ENCODE measurements around the gene PRDM16. TPM values are rescaled to one million over a fixed set of nuclear protein-coding genes. Genes with fewer than 3 reads are reported as not detected.
A peak's percentile ranks its signal among the peaks of the same experiment; 100 is the strongest.

The PRDM16 gene
- total and polyA plus RNA-seq, 2 experiments from 2014 or later: 0.14 to 0.16 TPM

- peaks cover 6% of the 10 kb centered on the region for H3K9me3 Mint-ChIP-seq
- Histone ChIP-seq H3K27me3 (ENCODE audit: insufficient read depth) (no peaks in the 10 kb centered on the region), H3K4me3 (no peak overlapping the region), H2AFZ (no peak overlapping the region), H3K4me1 (ENCODE audit: insufficient read depth) (peaks cover 9% of the 10 kb centered on the region), H3K36me3 (ENCODE audit: insufficient read depth) (no peaks in the 10 kb centered on the region), H3K4me2 (no peak overlapping the region), H3K9me2 (ENCODE audit: insufficient read depth) (no peaks in the 10 kb centered on the region), H3K79me2 (replicated peaks; ENCODE audit: insufficient read depth) (no peaks in the 10 kb centered on the region), H4K20me1 (replicated peaks; ENCODE audit: insufficient read depth) (no peaks in the 10 kb centered on the region), H3K27ac (ENCODE audit: low read depth) (no peak overlapping the region), H3F3A (replicated peaks; ENCODE audit: low read depth) (no peaks in the 10 kb centered on the region)
- no peak overlapping the region for H3K27ac Mint-ChIP-seq
- H3K36me3 Mint-ChIP-seq (ENCODE audit: low read depth): peaks cover 1% of the 10 kb centered on the region; the same call in 2 of the 3 replicates
- peaks cover 15% of the 10 kb centered on the region for H3K4me1 Mint-ChIP-seq
- H3K27me3 Mint-ChIP-seq (ENCODE audit: insufficient read depth, low read depth, poor library complexity): peaks cover 16% of the 10 kb centered on the region
- TF ChIP-seq POLR2AphosphoS5 (IDR thresholded peaks at IDR 0.05; ENCODE audit: low read depth): no peak
- TF ChIP-seq, protein P1, sequence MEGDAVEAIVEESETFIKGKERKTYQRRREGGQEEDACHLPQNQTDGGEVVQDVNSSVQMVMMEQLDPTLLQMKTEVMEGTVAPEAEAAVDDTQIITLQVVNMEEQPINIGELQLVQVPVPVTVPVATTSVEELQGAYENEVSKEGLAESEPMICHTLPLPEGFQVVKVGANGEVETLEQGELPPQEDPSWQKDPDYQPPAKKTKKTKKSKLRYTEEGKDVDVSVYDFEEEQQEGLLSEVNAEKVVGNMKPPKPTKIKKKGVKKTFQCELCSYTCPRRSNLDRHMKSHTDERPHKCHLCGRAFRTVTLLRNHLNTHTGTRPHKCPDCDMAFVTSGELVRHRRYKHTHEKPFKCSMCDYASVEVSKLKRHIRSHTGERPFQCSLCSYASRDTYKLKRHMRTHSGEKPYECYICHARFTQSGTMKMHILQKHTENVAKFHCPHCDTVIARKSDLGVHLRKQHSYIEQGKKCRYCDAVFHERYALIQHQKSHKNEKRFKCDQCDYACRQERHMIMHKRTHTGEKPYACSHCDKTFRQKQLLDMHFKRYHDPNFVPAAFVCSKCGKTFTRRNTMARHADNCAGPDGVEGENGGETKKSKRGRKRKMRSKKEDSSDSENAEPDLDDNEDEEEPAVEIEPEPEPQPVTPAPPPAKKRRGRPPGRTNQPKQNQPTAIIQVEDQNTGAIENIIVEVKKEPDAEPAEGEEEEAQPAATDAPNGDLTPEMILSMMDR (conservative IDR thresholded peaks at IDR 0.05; ENCODE audit: low read depth in 2 of 2): peak; percentile 11 to 25; a peak in 2 of 4 replicates
- DNase-seq (ENCODE audit: low spot score): no peak
- no peak overlapping the region for H3K4me3 Mint-ChIP-seq
- peak; percentile 15 for ATAC-seq
These were observed 280.4 kb downstream of the PRDM16 start for GRCh38 chr1:3349161-3349967.

DNA sequence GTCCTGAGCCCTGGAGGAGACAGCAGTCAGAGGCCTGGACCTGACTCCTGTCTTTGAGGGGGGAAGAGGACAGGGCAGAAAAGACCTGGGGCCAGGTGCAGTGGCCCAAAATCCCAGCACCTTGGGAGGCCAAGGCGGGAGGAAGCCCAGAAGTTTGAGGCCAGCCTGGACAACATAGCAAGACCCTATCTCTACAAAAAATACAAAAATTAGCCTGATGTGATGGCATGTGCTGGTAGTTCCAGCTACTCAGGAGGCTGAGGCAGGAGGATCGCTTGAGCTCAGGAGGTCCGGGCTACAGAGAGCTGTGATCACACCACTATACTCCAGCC lies 280.9 kb downstream of the PRDM16 start:
- ATAC-seq: no peak
- H3K27ac ChIP-seq (ENCODE audit: low read depth): no peak overlapping the region
- H3K9me3 Mint-ChIP-seq: peaks cover under 1% of the 10 kb centered on the region; the same call in 1 of the 3 replicates
- no peak for TF ChIP-seq NANOG (IDR thresholded peaks at IDR 0.05; ENCODE audit: borderline replicate concordance)
- no peak for TF ChIP-seq STAT1 (IDR thresholded peaks at IDR 0.05; ENCODE audit: unreplicated experiment)
- TF ChIP-seq, protein P2, sequence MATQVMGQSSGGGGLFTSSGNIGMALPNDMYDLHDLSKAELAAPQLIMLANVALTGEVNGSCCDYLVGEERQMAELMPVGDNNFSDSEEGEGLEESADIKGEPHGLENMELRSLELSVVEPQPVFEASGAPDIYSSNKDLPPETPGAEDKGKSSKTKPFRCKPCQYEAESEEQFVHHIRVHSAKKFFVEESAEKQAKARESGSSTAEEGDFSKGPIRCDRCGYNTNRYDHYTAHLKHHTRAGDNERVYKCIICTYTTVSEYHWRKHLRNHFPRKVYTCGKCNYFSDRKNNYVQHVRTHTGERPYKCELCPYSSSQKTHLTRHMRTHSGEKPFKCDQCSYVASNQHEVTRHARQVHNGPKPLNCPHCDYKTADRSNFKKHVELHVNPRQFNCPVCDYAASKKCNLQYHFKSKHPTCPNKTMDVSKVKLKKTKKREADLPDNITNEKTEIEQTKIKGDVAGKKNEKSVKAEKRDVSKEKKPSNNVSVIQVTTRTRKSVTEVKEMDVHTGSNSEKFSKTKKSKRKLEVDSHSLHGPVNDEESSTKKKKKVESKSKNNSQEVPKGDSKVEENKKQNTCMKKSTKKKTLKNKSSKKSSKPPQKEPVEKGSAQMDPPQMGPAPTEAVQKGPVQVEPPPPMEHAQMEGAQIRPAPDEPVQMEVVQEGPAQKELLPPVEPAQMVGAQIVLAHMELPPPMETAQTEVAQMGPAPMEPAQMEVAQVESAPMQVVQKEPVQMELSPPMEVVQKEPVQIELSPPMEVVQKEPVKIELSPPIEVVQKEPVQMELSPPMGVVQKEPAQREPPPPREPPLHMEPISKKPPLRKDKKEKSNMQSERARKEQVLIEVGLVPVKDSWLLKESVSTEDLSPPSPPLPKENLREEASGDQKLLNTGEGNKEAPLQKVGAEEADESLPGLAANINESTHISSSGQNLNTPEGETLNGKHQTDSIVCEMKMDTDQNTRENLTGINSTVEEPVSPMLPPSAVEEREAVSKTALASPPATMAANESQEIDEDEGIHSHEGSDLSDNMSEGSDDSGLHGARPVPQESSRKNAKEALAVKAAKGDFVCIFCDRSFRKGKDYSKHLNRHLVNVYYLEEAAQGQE (IDR thresholded peaks at IDR 0.05; ENCODE audit: unreplicated experiment): no peak
- TF ChIP-seq ZNF331 (CRISPR knock-in tag; IDR thresholded peaks at IDR 0.05; ENCODE audit: low read depth): no peak
- TF ChIP-seq POLR2AphosphoS5 (IDR thresholded peaks at IDR 0.05; ENCODE audit: low read depth): no peak
- TF ChIP-seq ETS1 (IDR thresholded peaks at IDR 0.05): no peak
- no peak for TF ChIP-seq CREB1 (CRISPR knock-in tag; IDR thresholded peaks at IDR 0.05; ENCODE audit: low read depth)
- no peak for TF ChIP-seq JUNB (IDR thresholded peaks at IDR 0.05; ENCODE audit: unreplicated experiment)
- no peak for TF ChIP-seq EZH2 (IDR thresholded peaks at IDR 0.05; ENCODE audit: low read depth, unreplicated experiment)
- no peak for TF ChIP-seq EZH2phosphoT487 (IDR thresholded peaks at IDR 0.05; ENCODE audit: unreplicated experiment)

More for the DNA sequence above, 280.9 kb downstream of the PRDM16 start:
- Mint-ChIP-seq H3K4me1 (peaks cover 19% of the 10 kb centered on the region), H3K27ac (no peak overlapping the region), H3K27me3 (ENCODE audit: insufficient read depth, low read depth, poor library complexity) (peaks cover 16% of the 10 kb centered on the region), H3K36me3 (ENCODE audit: low read depth) (no peaks in the 10 kb centered on the region), H3K4me3 (no peak overlapping the region)
- Histone ChIP-seq H3K36me3 (ENCODE audit: insufficient read depth) (no peaks in the 10 kb centered on the region), H3K4me3 (no peak overlapping the region), H3K27me3 (ENCODE audit: insufficient read depth) (no peaks in the 10 kb centered on the region), H3K79me2 (replicated peaks; ENCODE audit: insufficient read depth) (no peaks in the 10 kb centered on the region), H3F3A (replicated peaks; ENCODE audit: low read depth) (no peaks in the 10 kb centered on the region), H3K4me1 (ENCODE audit: insufficient read depth) (peaks cover 9% of the 10 kb centered on the region), H4K20me1 (replicated peaks; ENCODE audit: insufficient read depth) (no peaks in the 10 kb centered on the region), H3K9me2 (ENCODE audit: insufficient read depth) (no peaks in the 10 kb centered on the region), H3K4me2 (no peak overlapping the region), H2AFZ (no peak overlapping the region)
- no peak for DNase-seq (ENCODE audit: low spot score)

Measured in GM23338 (cell line).